ENCODE results near the gene PGM3. TPM values are rescaled to one million over a fixed set of nuclear protein-coding genes. Genes with fewer than 3 reads are reported as not detected.

PGM3 gene
- total and polyA plus RNA-seq, 2 of the 4 experiments (the other 2 are of a cell fraction): 68.4 to 336 TPM

DNA sequence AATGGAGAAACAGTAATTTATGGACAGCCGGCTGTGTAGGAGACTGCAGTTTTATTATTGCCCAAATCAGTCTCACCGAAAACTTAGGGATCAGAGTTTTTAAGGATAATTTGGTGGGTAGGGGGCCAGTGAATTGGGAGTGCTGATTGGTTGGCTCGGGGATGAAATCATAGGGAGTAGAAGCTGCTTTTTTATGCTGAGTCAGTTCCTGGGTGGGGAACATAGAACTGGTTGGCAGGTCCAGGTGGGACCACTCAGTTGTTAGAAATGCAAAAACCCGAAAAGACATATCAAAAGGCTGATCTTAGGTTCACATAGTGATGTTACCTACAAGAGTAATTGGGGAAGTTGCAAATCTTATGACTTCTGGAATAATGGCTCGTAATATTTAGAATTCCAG lies 66.3 kb downstream of the PGM3 start:
- no peak overlapping the region; the same call in 1 of the 2 replicates for H4K91ac ChIP-seq (ENCODE audit: insufficient read depth, low read depth, low read length)
- H3K27ac ChIP-seq (ENCODE audit: insufficient read depth, low read length): peak overlapping the region; percentile 32; the same call in 1 of the 2 replicates
- H3K9ac ChIP-seq (ENCODE audit: low read depth, low read length): no peak overlapping the region
- WGBS, 2 experiments (ENCODE audit: extremely low coverage in 2 of 2, insufficient read length in 1 of 2): 100% methylated on average over 2 of the region's 5 CpGs; no CpG with 5 or more reads in 1 of the 2 experiments
- H2AK9ac ChIP-seq (replicated peaks; ENCODE audit: low read depth, low read length, poor library complexity): no peak overlapping the region
- ChIA-PET POLR2A (ENCODE audit: unreplicated experiment) (no interaction called here), CTCF (no interaction called here)
- H3K9me1 ChIP-seq (ENCODE audit: insufficient read depth, low read length): peaks cover 14% of the 10 kb centered on the region
- H3K4ac ChIP-seq (ENCODE audit: low read depth, low read length): peak overlapping the region; percentile 41
- H3K36me3 ChIP-seq (ENCODE audit: control insufficient read depth, insufficient read depth, low read length): peaks cover 14% of the 10 kb centered on the region
- no peak for DNase-seq
- H2BK15ac ChIP-seq (ENCODE audit: low read depth, low read length): peak overlapping the region; percentile 47; the same call in 1 of the 3 replicates
- no peak overlapping the region for H3K14ac ChIP-seq (replicated peaks; ENCODE audit: low read depth, low read length)
- peak overlapping the region; percentile 7 for H2BK5ac ChIP-seq (ENCODE audit: low read depth, low read length, poor library complexity, severe bottlenecking)
- intact Hi-C loops (cut with micrococcal nuclease): no loop called here
- no peak overlapping the region for H3K56ac ChIP-seq (ENCODE audit: extremely low read depth, insufficient read depth, low read length)
- peak overlapping the region; percentile 21; the same call in 1 of the 2 replicates for H3K4me2 ChIP-seq (ENCODE audit: low read depth, low read length)
- BruUV-seq (replicated peaks): no TSS peak
- TF ChIP-seq MAZ (IDR thresholded peaks at IDR 0.05; ENCODE audit: borderline replicate concordance, low read depth, low read length) (no peak), BHLHE40 (IDR thresholded peaks at IDR 0.05; ENCODE audit: low read depth, low read length) (no peak), RAD21 (IDR thresholded peaks at IDR 0.05; ENCODE audit: low read length) (no peak), POLR2A (IDR thresholded peaks at IDR 0.05; ENCODE audit: low read depth, low read length) (no peak), CHD1 (IDR thresholded peaks at IDR 0.05; ENCODE audit: low read depth, low read length) (no peak), MAFK (IDR thresholded peaks at IDR 0.05; ENCODE audit: low read depth, low read length) (peak; percentile 79)
- H3K18ac ChIP-seq (ENCODE audit: low read depth, low read length): no peak overlapping the region
- no peak overlapping the region for H3K23ac ChIP-seq (ENCODE audit: low read depth, low read length)
- peaks cover 6% of the 10 kb centered on the region for H3K4me1 ChIP-seq (ENCODE audit: control insufficient read depth, insufficient read depth, low read length)
- H3K27me3 ChIP-seq (ENCODE audit: control insufficient read depth, insufficient read depth, low read length): no peaks in the 10 kb centered on the region
- H3K4me3 ChIP-seq (ENCODE audit: insufficient read depth, low read depth, low read length): no peak overlapping the region
- peaks cover 3% of the 10 kb centered on the region; the same call in 1 of the 2 replicates for H4K20me1 ChIP-seq (ENCODE audit: insufficient read depth, low read length)
- H2BK120ac ChIP-seq (ENCODE audit: low read depth, low read length): peak overlapping the region; percentile 80
- dilution Hi-C loops (cut with HindIII; ENCODE audit: low sequenced_read_pairs, unreplicated experiment): no loop called here
- no peak for ATAC-seq (ENCODE audit: low read depth)
- peak overlapping the region; percentile 70; the same call in 1 of the 2 replicates for H2BK20ac ChIP-seq (ENCODE audit: low read depth, low read length)
- H2AK5ac ChIP-seq (ENCODE audit: low read depth, low read length): no peak overlapping the region
- H4K8ac ChIP-seq (ENCODE audit: low read depth in 2 of 2, low read length in 2 of 2): peak overlapping the region; percentile 52 to 62; a peak in 1 of 4 replicates
- no peaks in the 10 kb centered on the region for H3K9me3 ChIP-seq (ENCODE audit: control insufficient read depth, insufficient read depth, low read length)
- no peak overlapping the region for H4K5ac ChIP-seq (ENCODE audit: low read depth, low read length)
- H2AFZ ChIP-seq (replicated peaks; ENCODE audit: low read length, poor library complexity): no peak overlapping the region
- in situ Hi-C loops (cut with MboI; ENCODE audit: low sequenced_read_pairs): no loop called here
- peaks cover 0 to 8% of the 10 kb centered on the region in 2 experiments; a peak in 2 of 4 replicates for H3K79me1 ChIP-seq (ENCODE audit: low read depth in 1 of 2, low read length in 2 of 2)
